K562 (cell line): ENCODE results near the gene PRKAR2B. TPM values are rescaled to one million over a fixed set of nuclear protein-coding genes. Genes with fewer than 3 reads are reported as not detected.

ENCODE experiments used
- ARHGAP35 ChIP-seq: fragments of 450-650 bp; IDR thresholded peaks from 2 replicates; pipeline ENCODE4 v1.6.1; 2018; ENCODE audit not compliant: partially characterized antibody
- ARID1B ChIP-seq: fragments of 450-650 bp; IDR thresholded peaks from 2 replicates; pipeline ENCODE4 v1.6.1; 2016; ENCODE audit warnings: antibody characterized with exemption, mild to moderate bottlenecking, inconsistent platforms
- E2F3 ChIP-seq: fragments of 250-450 bp; sonication (Bioruptor Pico); IDR thresholded peaks from 2 replicates; pipeline ENCODE4 v1.4.0; 2020; ENCODE audit warnings: mild to moderate bottlenecking
- KAT8 ChIP-seq: fragments of 450-650 bp; IDR thresholded peaks from 2 replicates; pipeline ENCODE4 v1.6.1; 2016; ENCODE audit warnings: low read depth, mild to moderate bottlenecking
- KDM1A ChIP-seq, 2 experiments: fragments of 450-650 bp; IDR thresholded peaks; 2 replicates each; pipeline ENCODE4 v1.6.1; 2016; ENCODE audit warnings: mild to moderate bottlenecking in 2 of 2
- KDM2B ChIP-seq: fragments of 250-450 bp; sonication (Bioruptor Pico); IDR thresholded peaks from 2 replicates; pipeline ENCODE4 v1.8.0; 2021; ENCODE audit warnings: mild to moderate bottlenecking, moderate library complexity
- MXI1 ChIP-seq: IDR thresholded peaks from 2 replicates; pipeline ENCODE4 v1.6.1; 2011; ENCODE audit warnings: low read depth, mild to moderate bottlenecking, improper control_type of control experiment, low read length
- RAD51 ChIP-seq: fragments of 450-650 bp; IDR thresholded peaks from 2 replicates; pipeline ENCODE4 v1.7.1; 2016; ENCODE audit warnings: low read depth, mild to moderate bottlenecking, borderline replicate concordance
- SMC3 ChIP-seq: conservative IDR thresholded peaks from 2 replicates; pipeline ENCODE4 v1.6.1; 2011; ENCODE audit warnings: low read depth, low read length, improper control_type of control experiment; ENCODE audit not compliant: insufficient read depth
- SNRNP70 ChIP-seq: fragments of 200-400 bp; formaldehyde crosslinking; optimal IDR thresholded peaks from 2 replicates; pipeline ENCODE3; 2017; ENCODE audit warnings: low read depth, low read length
- ZBTB7A ChIP-seq: IDR thresholded peaks from 2 replicates; pipeline ENCODE4 v1.6.1; 2011; ENCODE audit warnings: low read depth, mild to moderate bottlenecking, low read length, moderate library complexity, borderline replicate concordance; ENCODE audit not compliant: control insufficient read depth
- ZNF408 ChIP-seq: fragments of 250-450 bp; sonication (Bioruptor Pico); IDR thresholded peaks from 2 replicates; pipeline ENCODE4 v1.4.0; 2020; ENCODE audit warnings: low read depth, mild to moderate bottlenecking, moderate library complexity
- polyA plus RNA-seq, 8 experiments: library from polyadenylated mRNA; depleted of rRNA in 4 of 8; stranded (reverse) in 5 of 8; unstranded in 3 of 8; fragments of >200 nt; fragmentation: Nextera tagmentation in 2 of 8; fragmentation: Illumina TruSeq in 1 of 8; extraction: Ambion mirVana in 2 of 8; extraction: Trizol in 1 of 8; gene quantifications; 2 replicates each; pipeline versions ENCODE4 v1.2.1 to v1.2.3, GENCODE V29; 2011 to 2014; ENCODE audit warnings: inconsistent platforms in 1 of 8, missing spikeins in 1 of 8
- total RNA-seq, 7 experiments: library from RNA; depleted of rRNA in 6 of 7; stranded (reverse); fragments of >200 nt in 6 of 7; fragmentation: Illumina TruSeq in 2 of 7; extraction: Trizol in 2 of 7; gene quantifications; 2 replicates each; pipeline versions ENCODE4 v1.2.1 to v1.2.3, GENCODE V29; 2011 to 2021; ENCODE audit warnings: low replicate concordance in 1 of 7
- TF ChIP-seq, protein P1 (sequence below): fragments of 450-650 bp; IDR thresholded peaks from 2 replicates; pipeline ENCODE4 v1.6.1; 2016; ENCODE audit warnings: mild to moderate bottlenecking
- TF ChIP-seq, protein P2 (sequence below), 2 experiments: fragments of 450-650 bp; IDR thresholded peaks; 2 replicates each; pipeline ENCODE4 v1.6.1; 2018; ENCODE audit warnings: mild to moderate bottlenecking in 2 of 2, low read depth in 1 of 2; ENCODE audit not compliant: partially characterized antibody in 2 of 2
- TF ChIP-seq, protein P3 (sequence below): fragments of 450-650 bp; formaldehyde crosslinking; IDR thresholded peaks from 2 replicates; pipeline ENCODE4 v1.4.0; 2020; ENCODE audit warnings: mild to moderate bottlenecking, moderate library complexity
- TF ChIP-seq, protein P4 (sequence below): fragments of 450-650 bp; IDR thresholded peaks from 2 replicates; pipeline ENCODE4 v1.7.1; 2018; ENCODE audit warnings: mild to moderate bottlenecking, low read depth; ENCODE audit not compliant: partially characterized antibody

The PRKAR2B gene
- total and polyA plus RNA-seq, 9 of the 15 experiments (the other 6 are each of a cell fraction or from before 2014, with no cell fraction given): 59.0 to 173 (median 129) TPM

DNA sequence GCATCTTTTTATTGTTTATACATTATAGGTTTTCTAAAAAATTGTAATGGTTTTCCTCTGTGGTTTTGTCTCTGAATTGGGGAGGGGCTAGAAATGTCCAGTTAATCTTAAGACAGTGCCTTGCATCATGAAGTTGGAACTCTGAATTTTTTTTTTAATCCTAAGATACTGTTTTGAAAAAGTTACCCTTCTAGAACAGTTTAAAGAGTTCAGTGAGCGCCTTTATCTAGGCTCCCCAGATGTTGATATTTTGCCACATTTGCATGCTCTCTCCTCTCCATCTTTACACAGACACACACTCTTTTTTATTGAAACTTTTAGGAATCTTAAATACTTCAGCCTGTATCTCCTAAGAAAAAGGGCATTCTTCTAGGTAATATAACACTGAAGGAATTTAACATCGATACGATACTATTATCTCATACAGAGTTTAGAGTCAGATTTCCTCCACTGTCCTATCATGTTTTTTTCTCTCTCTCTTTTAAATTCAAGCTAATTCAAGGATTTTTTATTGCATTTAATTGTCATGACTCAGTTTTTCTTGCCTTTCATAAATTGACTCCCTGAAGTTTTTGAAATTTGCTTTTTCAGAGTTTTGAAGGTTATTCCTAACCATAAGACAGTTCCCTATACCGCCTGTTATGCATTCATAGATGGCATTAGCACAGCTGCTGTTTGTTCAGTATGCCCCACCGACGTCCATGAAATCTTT is 31.5 kb downstream of the PRKAR2B start (continued):
- TF ChIP-seq, protein P1, sequence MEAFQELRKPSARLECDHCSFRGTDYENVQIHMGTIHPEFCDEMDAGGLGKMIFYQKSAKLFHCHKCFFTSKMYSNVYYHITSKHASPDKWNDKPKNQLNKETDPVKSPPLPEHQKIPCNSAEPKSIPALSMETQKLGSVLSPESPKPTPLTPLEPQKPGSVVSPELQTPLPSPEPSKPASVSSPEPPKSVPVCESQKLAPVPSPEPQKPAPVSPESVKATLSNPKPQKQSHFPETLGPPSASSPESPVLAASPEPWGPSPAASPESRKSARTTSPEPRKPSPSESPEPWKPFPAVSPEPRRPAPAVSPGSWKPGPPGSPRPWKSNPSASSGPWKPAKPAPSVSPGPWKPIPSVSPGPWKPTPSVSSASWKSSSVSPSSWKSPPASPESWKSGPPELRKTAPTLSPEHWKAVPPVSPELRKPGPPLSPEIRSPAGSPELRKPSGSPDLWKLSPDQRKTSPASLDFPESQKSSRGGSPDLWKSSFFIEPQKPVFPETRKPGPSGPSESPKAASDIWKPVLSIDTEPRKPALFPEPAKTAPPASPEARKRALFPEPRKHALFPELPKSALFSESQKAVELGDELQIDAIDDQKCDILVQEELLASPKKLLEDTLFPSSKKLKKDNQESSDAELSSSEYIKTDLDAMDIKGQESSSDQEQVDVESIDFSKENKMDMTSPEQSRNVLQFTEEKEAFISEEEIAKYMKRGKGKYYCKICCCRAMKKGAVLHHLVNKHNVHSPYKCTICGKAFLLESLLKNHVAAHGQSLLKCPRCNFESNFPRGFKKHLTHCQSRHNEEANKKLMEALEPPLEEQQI: no peak
- TF ChIP-seq, protein P2, sequence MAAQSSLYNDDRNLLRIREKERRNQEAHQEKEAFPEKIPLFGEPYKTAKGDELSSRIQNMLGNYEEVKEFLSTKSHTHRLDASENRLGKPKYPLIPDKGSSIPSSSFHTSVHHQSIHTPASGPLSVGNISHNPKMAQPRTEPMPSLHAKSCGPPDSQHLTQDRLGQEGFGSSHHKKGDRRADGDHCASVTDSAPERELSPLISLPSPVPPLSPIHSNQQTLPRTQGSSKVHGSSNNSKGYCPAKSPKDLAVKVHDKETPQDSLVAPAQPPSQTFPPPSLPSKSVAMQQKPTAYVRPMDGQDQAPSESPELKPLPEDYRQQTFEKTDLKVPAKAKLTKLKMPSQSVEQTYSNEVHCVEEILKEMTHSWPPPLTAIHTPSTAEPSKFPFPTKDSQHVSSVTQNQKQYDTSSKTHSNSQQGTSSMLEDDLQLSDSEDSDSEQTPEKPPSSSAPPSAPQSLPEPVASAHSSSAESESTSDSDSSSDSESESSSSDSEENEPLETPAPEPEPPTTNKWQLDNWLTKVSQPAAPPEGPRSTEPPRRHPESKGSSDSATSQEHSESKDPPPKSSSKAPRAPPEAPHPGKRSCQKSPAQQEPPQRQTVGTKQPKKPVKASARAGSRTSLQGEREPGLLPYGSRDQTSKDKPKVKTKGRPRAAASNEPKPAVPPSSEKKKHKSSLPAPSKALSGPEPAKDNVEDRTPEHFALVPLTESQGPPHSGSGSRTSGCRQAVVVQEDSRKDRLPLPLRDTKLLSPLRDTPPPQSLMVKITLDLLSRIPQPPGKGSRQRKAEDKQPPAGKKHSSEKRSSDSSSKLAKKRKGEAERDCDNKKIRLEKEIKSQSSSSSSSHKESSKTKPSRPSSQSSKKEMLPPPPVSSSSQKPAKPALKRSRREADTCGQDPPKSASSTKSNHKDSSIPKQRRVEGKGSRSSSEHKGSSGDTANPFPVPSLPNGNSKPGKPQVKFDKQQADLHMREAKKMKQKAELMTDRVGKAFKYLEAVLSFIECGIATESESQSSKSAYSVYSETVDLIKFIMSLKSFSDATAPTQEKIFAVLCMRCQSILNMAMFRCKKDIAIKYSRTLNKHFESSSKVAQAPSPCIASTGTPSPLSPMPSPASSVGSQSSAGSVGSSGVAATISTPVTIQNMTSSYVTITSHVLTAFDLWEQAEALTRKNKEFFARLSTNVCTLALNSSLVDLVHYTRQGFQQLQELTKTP (IDR thresholded peaks at IDR 0.05; ENCODE audit: low read depth in 1 of 2, partially characterized antibody in 2 of 2): peak in 1 of 2 experiments; percentile 19
- TF ChIP-seq KAT8 (no peak), SMC3 (no peak), E2F3 (CRISPR knock-in tag) (no peak), ZNF408 (no peak), MXI1 (no peak), ARID1B (peak; percentile 94), RAD51 (no peak), KDM1A (IDR thresholded peaks at IDR 0.05) (0 out of 4 replicates have a peak, but pooled peaks of 1 of the 2 experiments have one; percentile 27), ARHGAP35 (no peak), SNRNP70 (no peak), KDM2B (CRISPR knock-in tag) (no peak), ZBTB7A (no peak)
- TF ChIP-seq, protein P3, sequence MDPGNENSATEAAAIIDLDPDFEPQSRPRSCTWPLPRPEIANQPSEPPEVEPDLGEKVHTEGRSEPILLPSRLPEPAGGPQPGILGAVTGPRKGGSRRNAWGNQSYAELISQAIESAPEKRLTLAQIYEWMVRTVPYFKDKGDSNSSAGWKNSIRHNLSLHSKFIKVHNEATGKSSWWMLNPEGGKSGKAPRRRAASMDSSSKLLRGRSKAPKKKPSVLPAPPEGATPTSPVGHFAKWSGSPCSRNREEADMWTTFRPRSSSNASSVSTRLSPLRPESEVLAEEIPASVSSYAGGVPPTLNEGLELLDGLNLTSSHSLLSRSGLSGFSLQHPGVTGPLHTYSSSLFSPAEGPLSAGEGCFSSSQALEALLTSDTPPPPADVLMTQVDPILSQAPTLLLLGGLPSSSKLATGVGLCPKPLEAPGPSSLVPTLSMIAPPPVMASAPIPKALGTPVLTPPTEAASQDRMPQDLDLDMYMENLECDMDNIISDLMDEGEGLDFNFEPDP (CRISPR knock-in tag): no peak
- TF ChIP-seq, protein P4, sequence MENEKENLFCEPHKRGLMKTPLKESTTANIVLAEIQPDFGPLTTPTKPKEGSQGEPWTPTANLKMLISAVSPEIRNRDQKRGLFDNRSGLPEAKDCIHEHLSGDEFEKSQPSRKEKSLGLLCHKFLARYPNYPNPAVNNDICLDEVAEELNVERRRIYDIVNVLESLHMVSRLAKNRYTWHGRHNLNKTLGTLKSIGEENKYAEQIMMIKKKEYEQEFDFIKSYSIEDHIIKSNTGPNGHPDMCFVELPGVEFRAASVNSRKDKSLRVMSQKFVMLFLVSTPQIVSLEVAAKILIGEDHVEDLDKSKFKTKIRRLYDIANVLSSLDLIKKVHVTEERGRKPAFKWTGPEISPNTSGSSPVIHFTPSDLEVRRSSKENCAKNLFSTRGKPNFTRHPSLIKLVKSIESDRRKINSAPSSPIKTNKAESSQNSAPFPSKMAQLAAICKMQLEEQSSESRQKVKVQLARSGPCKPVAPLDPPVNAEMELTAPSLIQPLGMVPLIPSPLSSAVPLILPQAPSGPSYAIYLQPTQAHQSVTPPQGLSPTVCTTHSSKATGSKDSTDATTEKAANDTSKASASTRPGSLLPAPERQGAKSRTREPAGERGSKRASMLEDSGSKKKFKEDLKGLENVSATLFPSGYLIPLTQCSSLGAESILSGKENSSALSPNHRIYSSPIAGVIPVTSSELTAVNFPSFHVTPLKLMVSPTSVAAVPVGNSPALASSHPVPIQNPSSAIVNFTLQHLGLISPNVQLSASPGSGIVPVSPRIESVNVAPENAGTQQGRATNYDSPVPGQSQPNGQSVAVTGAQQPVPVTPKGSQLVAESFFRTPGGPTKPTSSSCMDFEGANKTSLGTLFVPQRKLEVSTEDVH: no peak
